GM12872 (cell line): ENCODE data around the gene ALDOC.

ENCODE experiments used
- CTCF ChIP-seq: IDR thresholded peaks from 3 replicates; pipeline ENCODE4 v1.5.1; 2011; ENCODE audit warnings: low read depth, mild to moderate bottlenecking, low read length, moderate library complexity; ENCODE audit not compliant: insufficient read depth

ALDOC gene

DNA sequence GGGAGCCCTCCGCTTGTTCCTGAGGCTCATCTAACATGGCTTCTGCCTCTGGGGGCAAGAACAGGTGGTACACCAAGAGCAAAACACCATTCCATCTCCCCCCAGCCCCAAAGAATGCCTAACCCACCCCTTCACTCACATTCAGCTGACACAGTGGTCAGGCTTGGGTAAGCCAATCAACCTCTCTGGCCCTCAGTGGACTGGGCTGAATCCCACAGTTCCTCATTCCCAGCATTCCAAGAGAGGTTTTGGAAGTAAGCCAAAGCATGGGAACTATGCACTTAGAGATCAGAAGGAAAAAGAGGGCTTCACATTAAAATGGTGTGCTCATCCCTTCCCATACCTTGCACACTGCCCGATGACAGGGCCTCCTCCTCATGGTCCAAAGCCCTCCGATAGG is 13.2 kb downstream of the ALDOC start:
- no peak for TF ChIP-seq CTCF

DNA sequence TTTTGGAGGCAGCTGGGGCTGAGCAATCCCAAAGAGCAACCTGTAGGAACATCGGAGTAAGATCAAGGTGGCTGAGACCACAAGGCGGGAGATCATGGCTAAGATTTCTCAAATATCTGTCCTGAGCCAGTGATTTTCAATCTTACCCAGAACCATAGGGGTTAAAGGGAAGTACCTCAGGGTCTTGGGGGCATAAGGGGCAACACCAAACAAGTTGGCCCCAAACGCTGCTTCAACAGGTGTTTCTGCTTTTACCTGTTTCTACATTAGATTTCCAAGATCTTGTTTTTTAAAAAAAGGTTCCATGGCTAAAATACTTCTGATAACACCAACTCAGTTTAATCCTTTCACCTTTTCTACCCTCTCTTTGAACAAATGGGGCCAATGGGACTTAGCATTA is 21.7 kb downstream of the ALDOC start:
- no peak for TF ChIP-seq CTCF

DNA sequence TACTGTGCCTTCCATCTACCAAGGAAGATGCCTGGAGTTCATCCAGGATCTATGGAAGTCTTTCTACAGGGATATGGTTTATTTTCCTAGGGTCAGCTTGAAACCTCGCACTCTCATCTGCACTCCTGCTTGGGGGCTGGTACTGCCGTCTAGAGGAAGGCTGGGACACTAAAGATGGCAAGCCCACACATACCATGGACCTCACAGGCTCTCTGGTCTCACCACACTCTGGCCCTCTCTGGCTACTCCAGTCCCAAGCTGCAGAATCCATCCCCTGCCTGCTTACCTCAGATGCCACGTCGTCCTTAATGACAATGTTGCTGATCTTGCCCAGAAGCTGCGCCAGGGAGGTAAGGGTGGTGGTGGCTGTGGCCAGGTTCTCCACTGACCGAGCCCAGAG is 22.1 kb downstream of the ALDOC start:
- peak; percentile 50; the same call in 2 of the 3 replicates for TF ChIP-seq CTCF

DNA sequence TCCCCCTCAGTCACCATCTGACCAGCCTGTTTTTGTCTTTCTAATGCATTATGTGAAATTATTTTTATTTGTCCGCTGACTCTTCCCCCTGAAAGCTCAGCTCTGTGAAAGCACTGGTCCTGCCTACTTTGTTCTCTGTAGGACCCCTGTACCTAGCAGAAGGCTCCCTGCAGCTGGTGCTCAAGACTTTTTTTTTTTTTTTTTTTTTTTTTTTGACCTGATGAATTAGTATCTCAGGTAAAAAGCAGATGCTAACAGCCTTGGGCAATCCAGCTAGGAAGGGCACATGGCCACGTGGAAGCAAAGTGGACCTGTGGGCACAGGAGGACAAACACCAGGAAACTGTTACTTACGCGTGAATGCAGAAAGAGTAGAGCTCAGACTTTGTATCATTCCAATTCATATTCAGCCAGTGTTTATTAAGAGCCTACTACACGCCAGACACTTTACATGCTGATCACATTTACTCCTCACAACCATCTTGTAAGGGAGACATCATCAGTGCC is 23.6 kb downstream of the ALDOC start:
- TF ChIP-seq CTCF, result no peak

GRCh38 chr17:28552176-28552999 is 24.3 kb downstream of the ALDOC start, which contains the start of gene UNC119:
TSS of gene UNC119 (minus strand) at chr17:28552624. CDS start at chr17:28552557, 67 bp downstream.
- TF ChIP-seq CTCF, result no peak

DNA sequence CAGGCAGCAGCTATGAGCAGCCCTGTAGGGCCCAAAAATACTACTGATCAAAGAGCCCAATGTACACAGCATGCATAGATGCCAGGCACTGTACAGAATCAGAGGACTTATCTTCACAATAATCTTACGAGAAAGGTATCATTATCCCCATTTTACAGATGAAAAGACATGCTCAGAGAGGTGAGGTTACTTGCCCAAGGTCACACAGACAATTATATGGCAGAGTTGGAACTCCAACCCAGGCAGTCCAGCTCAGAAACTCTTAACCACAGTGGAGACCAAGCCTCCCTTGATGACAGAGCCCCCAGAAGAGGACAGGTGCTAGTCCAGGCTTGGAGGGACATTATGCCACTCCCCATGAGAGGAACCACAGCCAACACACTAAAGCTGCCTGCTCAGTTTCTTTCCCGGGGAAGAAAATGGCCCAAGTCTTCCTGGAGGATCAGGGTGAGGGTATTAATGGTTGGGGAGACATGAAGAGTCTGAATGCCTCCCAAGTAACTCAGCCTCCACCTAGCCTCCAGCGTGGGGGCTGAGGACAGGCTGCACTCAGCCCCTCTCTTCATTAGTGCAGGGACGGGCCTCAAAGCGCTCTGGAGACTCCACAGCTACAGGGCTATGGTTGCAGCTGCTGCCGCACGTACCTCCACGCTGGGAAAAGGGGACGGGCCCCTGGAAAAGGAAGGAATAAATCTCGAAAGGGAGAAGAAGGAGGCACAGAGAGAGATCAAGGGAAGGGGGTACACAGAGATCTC is 25.1 kb downstream of the ALDOC start:
- no peak for TF ChIP-seq CTCF

GRCh38 chr17:28550858-28551257 is 25.8 kb downstream of the ALDOC start:
- no peak for TF ChIP-seq CTCF
